ENCODE data around the gene APBA1.
A peak's percentile ranks its signal among the peaks of the same experiment; 100 is the strongest.

Gene APBA1

GRCh38 chr9:69555802-69556201 is 116.4 kb downstream of the APBA1 start:
- TF ChIP-seq CTCF (IDR thresholded peaks at IDR 0.05) = no peak

- TF ChIP-seq CTCF (IDR thresholded peaks at IDR 0.05) = no peak
Observed at GRCh38 chr9:69554945-69555344, 117.2 kb downstream of the APBA1 start.

GRCh38 chr9:69549310-69550202 is 122.6 kb downstream of the APBA1 start:
- TF ChIP-seq CTCF (IDR thresholded peaks at IDR 0.05) = peak; percentile 88

GRCh38 chr9:69548681-69549080 is 123.5 kb downstream of the APBA1 start:
- no peak for TF ChIP-seq CTCF (IDR thresholded peaks at IDR 0.05)

- TF ChIP-seq CTCF (IDR thresholded peaks at IDR 0.05) = peak; percentile 20; the same call in 1 of the 2 replicates
Observed at GRCh38 chr9:69546265-69546664, 125.9 kb downstream of the APBA1 start.

- no peak for TF ChIP-seq CTCF (IDR thresholded peaks at IDR 0.05)
Observed at GRCh38 chr9:69542942-69543704, 129.0 kb downstream of the APBA1 start.

GRCh38 chr9:69542058-69542457 is 130.1 kb downstream of the APBA1 start:
- no peak for TF ChIP-seq CTCF (IDR thresholded peaks at IDR 0.05)
